NCI-H2196 treated with DMSO at 0.1 percent for 48 hours (cell line): Measurements from ENCODE around the gene CWC15.
"Not testable (repeated sequence)": the region's sequence is repeated elsewhere in the genome, so short reads cannot be mapped to it uniquely, and the experiment has no call there.

ENCODE experiments used
- DNase-seq: peaks from one replicate; lab custom pipeline; 2025; ENCODE audit not compliant: unreplicated experiment; lab: John Stamatoyannopoulos, UW

The CWC15 gene

DNA sequence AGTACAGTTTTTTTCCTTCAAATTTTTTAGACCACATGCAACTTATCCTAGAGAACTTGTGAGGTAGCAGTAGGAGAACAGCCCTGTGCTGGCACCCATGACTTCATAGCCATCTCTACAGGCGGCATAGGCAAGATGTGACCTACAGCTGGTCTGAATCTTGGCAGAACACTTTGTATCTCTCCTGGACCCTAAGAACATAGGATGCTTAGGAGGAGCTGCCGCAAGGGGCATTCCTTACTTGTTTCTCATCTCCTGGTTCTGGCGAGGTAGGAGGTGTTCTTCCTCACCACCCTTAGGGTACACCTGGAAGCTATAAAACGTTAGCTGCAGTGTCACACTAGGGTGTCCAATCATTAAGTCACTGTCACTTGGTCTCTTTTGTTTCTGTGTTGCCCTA lies 16.4 kb downstream of the CWC15 start:
- DNase-seq = no peak

- no peak for DNase-seq
These were observed 18.6 kb downstream of the CWC15 start for GRCh38 chr11:94954753-94955152.

DNA sequence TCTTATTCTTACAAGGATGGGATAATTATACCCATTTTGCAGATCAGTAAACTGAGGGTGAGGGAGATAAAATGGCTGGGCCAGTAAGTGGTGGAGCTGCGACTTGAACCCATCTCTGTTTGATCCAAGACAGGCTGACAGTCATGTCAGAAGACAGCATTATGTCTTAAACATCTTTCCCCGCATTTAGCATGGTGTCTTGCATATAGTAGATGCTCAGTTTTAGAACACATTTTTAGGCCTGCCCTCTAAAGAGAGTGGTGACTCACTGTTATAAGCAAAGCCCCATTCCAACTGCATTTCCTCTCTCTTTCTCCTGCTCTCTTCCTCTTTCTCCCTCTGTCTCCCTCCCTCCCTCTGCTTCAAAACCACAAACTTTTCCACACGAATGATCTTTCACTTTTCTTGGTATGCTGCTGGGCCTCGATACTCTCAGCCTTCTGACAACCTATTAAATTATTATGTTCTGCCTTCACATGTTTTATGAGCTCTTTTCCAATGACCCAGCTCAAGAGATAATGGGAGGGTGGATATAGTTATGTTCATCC lies 25.2 kb downstream of the CWC15 start:
- DNase-seq = no peak

DNA sequence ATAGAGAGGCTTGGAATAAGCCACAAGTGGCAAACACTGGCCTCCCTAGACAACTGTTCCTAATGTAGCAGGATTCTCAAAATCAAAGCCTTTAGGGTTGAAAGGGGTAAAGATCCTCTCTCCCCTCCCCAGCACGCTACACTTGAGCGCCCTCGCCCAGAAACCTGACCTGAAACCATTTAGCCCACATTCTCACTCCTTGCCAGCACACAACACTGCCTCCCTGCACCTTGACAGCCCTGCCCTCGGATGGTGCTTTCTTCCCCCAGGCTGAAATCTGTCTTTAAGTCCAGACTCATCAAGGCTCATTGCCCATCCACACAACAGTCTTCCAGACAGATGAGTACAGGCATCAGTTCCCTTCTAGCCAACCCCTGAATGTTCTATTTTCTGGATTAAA lies 26.5 kb downstream of the CWC15 start:
- no peak for DNase-seq

DNA sequence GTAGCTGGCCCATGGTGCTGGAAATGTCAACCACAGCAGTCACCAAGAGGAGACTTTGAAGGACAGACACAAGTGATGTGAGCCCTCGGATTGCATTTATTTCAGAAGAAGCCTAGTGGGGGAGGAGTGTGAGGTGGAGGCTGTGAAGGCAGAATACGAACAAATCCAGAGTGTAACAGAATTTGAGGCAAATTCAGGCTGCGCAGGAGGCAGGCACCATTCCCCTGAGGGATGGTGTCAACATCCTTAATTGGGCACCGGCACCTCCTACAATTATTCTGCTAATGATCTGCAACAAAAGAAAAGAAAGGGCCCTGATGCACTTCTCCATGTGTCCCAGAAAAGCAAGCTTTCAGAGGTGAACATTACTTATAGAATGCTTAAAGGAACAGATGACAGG lies 32.2 kb downstream of the CWC15 start:
- DNase-seq = no peak

DNA sequence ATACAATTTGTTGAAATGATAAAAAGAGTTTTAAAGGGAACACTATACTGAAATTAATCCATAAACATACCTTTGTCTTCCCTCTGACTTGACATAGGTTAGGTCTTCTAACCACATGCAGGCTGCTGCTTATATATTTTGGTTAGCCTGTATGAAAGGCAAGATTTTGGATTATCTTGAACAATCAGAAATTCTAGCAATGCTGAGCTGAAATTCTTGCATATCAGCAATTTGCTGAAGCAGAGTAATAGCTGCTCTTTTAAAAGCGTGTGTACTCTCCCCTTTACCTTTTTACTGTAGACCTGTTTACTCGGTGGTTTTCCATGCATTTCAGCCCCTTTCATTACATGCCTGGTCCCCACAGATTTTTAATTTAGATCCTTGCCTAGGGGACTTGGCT lies 34.0 kb downstream of the CWC15 start:
- no peak for DNase-seq

- DNase-seq = no peak
These were observed 35.0 kb downstream of the CWC15 start for GRCh38 chr11:94938095-94939055.

GRCh38 chr11:94934846-94935245 lies 38.5 kb downstream of the CWC15 start:
- DNase-seq = no peak

DNA sequence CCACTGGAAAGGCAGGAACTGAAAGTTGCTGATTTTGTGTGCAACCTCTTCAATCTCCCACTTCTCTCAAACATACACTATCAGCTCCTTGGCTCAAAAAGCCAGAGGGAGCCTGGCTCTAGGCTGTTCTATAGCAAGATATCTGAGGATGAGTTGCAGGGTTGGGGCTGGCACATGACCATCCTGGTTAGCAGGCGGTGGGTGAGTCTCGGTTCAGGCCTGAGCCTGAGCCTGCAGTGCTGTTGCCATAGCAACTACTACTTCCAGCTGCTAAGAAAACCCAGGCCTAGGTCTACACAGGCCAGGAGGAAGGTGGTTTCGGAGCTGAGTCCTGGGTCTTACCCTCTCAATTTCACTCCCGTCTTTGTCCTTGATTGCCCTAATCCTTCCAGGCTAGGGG lies 39.0 kb downstream of the CWC15 start:
- no peak for DNase-seq

- no peak for DNase-seq
These were observed 39.9 kb downstream of the CWC15 start for GRCh38 chr11:94933223-94934130.

GRCh38 chr11:94932503-94932902 lies 40.9 kb downstream of the CWC15 start:
- no peak for DNase-seq

- DNase-seq = not testable (repeated sequence)
These were observed 41.3 kb downstream of the CWC15 start for GRCh38 chr11:94932072-94932471.

GRCh38 chr11:94928117-94928990 lies 45.0 kb downstream of the CWC15 start:
- DNase-seq = no peak

DNA sequence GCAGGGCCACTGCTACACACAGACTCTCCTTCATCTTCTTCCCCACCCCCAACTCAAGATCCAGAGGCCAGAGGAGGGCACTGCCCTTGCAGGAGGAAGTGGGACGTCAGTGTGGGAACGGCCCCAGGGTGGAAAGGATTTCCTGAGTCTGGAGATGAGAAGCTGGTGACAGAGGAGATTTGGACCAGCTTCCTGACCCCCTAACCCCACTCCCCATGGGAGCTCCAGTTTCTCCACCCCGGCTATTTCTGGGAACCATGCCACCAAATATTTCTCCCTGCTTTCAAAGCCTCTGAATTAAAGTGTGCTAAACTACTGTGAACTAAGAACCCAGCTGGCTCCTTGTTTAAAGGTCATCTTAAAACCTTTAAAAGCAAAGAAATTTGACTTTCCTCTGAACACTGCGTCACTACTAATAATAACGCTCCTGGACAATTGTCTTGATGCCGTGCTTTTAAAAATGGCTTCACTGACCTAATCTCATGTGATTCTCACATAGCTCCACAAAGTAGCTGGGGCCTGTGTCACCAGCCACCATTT lies 46.6 kb downstream of the CWC15 start:
- DNase-seq = no peak

GRCh38 chr11:94926271-94926625 lies 47.1 kb downstream of the CWC15 start:
- no peak for DNase-seq

DNA sequence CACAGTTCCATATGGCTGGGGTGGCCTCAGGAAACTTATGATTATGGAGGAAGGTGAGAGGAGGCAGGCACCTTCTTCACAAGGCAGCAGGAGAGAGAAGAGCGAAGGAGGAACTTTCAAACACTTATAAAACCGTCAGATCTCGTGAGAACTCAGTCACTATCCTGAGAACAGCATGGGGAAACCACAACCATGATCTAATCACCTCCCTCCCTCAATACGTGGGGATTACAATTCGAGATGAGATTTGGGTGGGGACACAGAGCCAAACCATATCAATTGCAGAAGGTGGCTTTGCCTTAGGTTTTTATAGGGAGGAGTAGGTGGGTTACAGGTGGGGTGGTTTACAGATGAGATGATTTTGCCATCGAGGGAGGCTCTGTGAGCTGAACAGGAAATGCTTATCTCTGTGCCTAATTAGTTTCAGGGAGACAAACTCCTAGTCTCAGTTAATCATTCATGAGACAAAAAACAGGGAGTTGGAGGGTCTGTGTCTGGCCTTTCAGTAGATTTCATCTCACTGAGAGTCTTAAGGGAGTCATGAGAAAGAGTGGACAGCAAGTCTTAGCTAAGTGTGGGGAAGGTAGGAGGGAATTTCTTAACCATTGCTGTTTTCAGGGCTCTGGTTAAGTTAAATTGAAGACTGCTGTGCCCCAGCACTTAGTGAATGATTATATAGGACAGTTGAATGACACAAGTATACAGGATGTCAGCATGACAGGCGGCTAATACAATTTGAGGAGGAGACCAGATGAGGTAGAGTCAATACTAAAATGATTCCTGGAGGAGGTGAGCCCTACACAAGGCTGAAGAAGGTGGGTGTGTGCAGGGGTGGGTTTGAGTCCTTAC lies 47.7 kb downstream of the CWC15 start:
- no peak for DNase-seq

DNA sequence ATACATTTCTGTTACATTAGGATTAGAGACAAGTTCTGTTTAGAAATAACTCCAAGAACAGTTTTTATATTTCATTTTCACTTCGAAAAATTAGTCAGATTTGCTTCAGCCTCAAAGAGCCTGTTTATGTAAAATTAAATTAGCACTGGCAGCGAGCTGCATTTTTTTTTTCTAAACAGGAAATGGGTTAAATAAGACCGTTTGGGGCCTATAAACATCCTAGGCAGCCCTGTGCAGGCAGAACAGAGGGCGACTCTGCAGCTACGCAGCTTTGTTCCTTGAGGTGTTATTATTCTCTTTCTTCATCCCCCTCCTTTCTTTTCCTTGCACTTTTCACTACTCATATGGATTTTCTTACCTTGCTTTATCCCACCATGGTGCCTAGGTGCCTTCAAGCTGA lies 48.7 kb downstream of the CWC15 start:
- no peak for DNase-seq

GRCh38 chr11:94924171-94924572 lies 49.2 kb downstream of the CWC15 start:
- DNase-seq = no peak

DNA sequence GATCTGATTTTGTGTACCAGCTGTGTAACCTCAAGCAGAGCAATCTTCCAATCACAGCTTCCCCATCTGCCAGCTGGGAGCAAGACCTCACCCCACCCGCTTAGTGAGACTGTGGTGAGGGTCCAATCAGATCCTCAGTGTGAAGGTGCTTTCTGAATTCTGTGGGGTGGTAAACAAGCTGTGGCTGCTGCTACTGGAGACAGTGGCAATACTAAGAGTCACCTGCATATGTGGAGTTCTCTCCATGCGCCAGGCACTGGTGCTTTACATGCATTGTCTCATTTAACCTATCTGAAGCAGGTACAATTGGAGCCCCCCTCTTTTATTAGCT lies 50.4 kb downstream of the CWC15 start:
- no peak for DNase-seq
